VCaP (cell line): ENCODE data around the gene UBN1.
"Not testable (repeated sequence)": the region's sequence is repeated elsewhere in the genome, so short reads cannot be mapped to it uniquely, and the experiment has no call there.

Source experiments
- H3K27ac ChIP-seq: fragments of 450-650 bp; 2 replicates; pipeline ENCODE4 v1.5.1; 2017
- CTCF ChIP-seq: fragments of 450-650 bp; conservative IDR thresholded peaks from 2 replicates; pipeline ENCODE4 v1.5.1; 2017; ENCODE audit warnings: mild to moderate bottlenecking, moderate library complexity

UBN1 gene

GRCh38 chr16:4928227-4928626 is 80.9 kb downstream of the UBN1 start:
- no peak for TF ChIP-seq CTCF
- H3K27ac ChIP-seq: no peak overlapping the region

DNA sequence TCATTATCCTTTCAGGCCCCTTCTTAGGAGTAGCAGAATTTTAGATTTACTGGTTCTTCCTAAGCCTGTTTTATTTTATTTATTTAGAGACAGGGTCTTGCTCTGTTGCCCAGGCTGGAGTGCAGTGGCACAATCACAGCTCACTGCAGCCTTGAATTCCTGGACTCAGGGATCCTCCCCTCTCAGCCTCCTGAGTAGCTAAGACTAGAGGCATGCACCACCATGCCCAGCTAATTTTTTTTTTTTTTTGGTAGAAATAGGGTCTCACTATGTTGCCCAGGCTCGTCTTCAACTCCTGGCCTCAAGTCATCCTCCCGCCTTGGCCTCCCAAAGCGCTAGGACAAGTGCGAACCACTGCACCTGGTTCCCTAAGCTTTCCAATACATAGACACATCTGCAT is 82.3 kb downstream of the UBN1 start:
- not testable (repeated sequence) for H3K27ac ChIP-seq

DNA sequence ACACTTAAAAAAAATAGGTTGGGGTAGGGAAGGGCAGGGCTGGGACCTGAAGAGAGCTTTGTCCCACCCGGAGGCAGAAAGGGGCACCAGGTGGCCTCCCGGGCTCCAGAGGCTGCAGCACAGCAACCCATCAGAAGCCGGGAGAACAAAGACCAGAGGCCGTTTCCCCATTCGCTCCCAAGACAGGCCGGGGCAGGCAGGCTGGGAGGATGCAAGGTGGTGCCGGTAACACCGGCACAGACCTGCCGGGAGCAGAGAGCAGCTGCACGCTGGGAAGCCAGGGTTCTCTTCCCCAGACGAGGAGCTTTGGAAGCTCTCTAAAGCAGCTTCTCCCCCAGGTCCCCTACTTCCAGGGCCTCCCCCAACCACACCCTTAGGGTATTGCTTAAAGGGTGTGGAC is 84.1 kb downstream of the UBN1 start:
- H3K27ac ChIP-seq: no peak overlapping the region
- no peak for TF ChIP-seq CTCF
